ENCODE measurements around the gene ADGRL1.
"Not testable (repeated sequence)": the region's sequence is repeated elsewhere in the genome, so short reads cannot be mapped to it uniquely, and the experiment has no call there.

DNA sequence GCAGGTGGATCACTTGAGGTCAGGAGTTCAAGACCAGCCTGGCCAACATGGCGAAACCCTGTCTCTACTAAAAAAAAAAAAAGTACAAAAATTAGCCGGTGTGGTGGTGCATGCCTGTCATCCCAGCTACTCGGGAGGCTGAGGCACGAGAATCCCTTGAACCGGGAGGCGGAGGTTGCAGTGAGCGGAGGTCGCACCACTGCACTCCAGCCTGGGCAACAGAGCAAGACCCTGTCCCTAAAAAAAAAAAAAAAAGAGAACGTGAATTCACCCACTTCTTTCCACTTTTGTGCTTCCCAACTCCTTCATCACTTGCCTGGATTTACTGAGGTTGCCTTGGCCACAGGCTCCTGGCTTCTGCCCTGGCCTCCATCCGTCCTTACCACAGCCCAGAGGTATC is 44.3 kb upstream of the ADGRL1 start:
- TF ChIP-seq, protein P1, sequence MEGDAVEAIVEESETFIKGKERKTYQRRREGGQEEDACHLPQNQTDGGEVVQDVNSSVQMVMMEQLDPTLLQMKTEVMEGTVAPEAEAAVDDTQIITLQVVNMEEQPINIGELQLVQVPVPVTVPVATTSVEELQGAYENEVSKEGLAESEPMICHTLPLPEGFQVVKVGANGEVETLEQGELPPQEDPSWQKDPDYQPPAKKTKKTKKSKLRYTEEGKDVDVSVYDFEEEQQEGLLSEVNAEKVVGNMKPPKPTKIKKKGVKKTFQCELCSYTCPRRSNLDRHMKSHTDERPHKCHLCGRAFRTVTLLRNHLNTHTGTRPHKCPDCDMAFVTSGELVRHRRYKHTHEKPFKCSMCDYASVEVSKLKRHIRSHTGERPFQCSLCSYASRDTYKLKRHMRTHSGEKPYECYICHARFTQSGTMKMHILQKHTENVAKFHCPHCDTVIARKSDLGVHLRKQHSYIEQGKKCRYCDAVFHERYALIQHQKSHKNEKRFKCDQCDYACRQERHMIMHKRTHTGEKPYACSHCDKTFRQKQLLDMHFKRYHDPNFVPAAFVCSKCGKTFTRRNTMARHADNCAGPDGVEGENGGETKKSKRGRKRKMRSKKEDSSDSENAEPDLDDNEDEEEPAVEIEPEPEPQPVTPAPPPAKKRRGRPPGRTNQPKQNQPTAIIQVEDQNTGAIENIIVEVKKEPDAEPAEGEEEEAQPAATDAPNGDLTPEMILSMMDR (IDR thresholded peaks at IDR 0.05), result not testable (repeated sequence)
- not testable (repeated sequence) for TF ChIP-seq POLR2A (IDR thresholded peaks at IDR 0.05)
